Measurements from ENCODE around the gene JARID2. TPM values are rescaled to one million over a fixed set of nuclear protein-coding genes. Genes with fewer than 3 reads are reported as not detected.
A peak's percentile ranks its signal among the peaks of the same experiment; 100 is the strongest.

JARID2 gene
- total and polyA plus RNA-seq, 9 of the 15 experiments (the other 6 are each of a cell fraction or from before 2014, with no cell fraction given) = 5.0 to 29.0 (median 15.6) TPM

GRCh38 chr6:15245361-15246216, at the start of gene JARID2 (continued):
- TF ChIP-seq, protein P1, sequence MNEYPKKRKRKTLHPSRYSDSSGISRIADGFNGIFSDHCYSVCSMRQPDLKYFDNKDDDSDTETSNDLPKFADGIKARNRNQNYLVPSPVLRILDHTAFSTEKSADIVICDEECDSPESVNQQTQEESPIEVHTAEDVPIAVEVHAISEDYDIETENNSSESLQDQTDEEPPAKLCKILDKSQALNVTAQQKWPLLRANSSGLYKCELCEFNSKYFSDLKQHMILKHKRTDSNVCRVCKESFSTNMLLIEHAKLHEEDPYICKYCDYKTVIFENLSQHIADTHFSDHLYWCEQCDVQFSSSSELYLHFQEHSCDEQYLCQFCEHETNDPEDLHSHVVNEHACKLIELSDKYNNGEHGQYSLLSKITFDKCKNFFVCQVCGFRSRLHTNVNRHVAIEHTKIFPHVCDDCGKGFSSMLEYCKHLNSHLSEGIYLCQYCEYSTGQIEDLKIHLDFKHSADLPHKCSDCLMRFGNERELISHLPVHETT (CRISPR knock-in tag; conservative IDR thresholded peaks at IDR 0.05 in 1 of 2, IDR thresholded peaks at IDR 0.05 in 1 of 2) = peak in 1 of 2 experiments; percentile 46; a peak in 1 of 4 replicates
- TF ChIP-seq HDAC1 (IDR thresholded peaks at IDR 0.05) (peak in 1 of 2 experiments; percentile 75; a peak in 2 of 4 replicates), HCFC1 (IDR thresholded peaks at IDR 0.05; ENCODE audit: low read depth, low read length) (peak; percentile 97), NBN (IDR thresholded peaks at IDR 0.05; ENCODE audit: low read depth) (peak; percentile 26; the same call in 1 of the 2 replicates), SOX6 (IDR thresholded peaks at IDR 0.05) (peak; percentile 34; the same call in 1 of the 2 replicates), NCOA2 (IDR thresholded peaks at IDR 0.05; ENCODE audit: partially characterized antibody in 2 of 2) (peak in 1 of 2 experiments; percentile 100), CBFA2T3 (IDR thresholded peaks at IDR 0.05) (0 out of 2 replicates have a peak, but pooled peaks have one; percentile 6), FOXK2 (conservative IDR thresholded peaks at IDR 0.05 in 1 of 2, IDR thresholded peaks at IDR 0.05 in 1 of 2; ENCODE audit: low read depth in 2 of 2) (peak; percentile 26 to 73; a peak in 2 of 4 replicates), ZNF263 (CRISPR knock-in tag; IDR thresholded peaks at IDR 0.05; ENCODE audit: borderline replicate concordance) (peak; percentile 52; the same call in 1 of the 2 replicates), MAX (CRISPR knock-in tag; IDR thresholded peaks at IDR 0.05) (peak; percentile 49), EGR1 (conservative IDR thresholded peaks at IDR 0.05) (peak; percentile 62), NFE2L1 (tag; IDR thresholded peaks at IDR 0.05; ENCODE audit: borderline replicate concordance, low read depth) (no peak), NR2C2 (CRISPR knock-in tag; IDR thresholded peaks at IDR 0.05) (no peak), NR2C2 (tag; IDR thresholded peaks at IDR 0.05) (peak; percentile 75; the same call in 1 of the 2 replicates), CHCHD3 (CRISPR knock-in tag; IDR thresholded peaks at IDR 0.05) (peak; percentile 75; the same call in 1 of the 2 replicates), BACH1 (tag; IDR thresholded peaks at IDR 0.05) (peak; percentile 43; the same call in 1 of the 2 replicates), MTA2 (IDR thresholded peaks at IDR 0.05; ENCODE audit: low read depth) (peak; percentile 6; the same call in 1 of the 2 replicates), TRIM24 (IDR thresholded peaks at IDR 0.05) (0 out of 4 replicates have a peak, but pooled peaks of 1 of the 2 experiments have one; percentile 12), ETS2 (tag; IDR thresholded peaks at IDR 0.05; ENCODE audit: borderline replicate concordance, poor library complexity, severe bottlenecking) (no peak)
- TF ChIP-seq, protein P2, sequence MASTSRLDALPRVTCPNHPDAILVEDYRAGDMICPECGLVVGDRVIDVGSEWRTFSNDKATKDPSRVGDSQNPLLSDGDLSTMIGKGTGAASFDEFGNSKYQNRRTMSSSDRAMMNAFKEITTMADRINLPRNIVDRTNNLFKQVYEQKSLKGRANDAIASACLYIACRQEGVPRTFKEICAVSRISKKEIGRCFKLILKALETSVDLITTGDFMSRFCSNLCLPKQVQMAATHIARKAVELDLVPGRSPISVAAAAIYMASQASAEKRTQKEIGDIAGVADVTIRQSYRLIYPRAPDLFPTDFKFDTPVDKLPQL (IDR thresholded peaks at IDR 0.05; ENCODE audit: extremely low read depth, insufficient read length) = peak; percentile 54
- TF ChIP-seq, protein P3, sequence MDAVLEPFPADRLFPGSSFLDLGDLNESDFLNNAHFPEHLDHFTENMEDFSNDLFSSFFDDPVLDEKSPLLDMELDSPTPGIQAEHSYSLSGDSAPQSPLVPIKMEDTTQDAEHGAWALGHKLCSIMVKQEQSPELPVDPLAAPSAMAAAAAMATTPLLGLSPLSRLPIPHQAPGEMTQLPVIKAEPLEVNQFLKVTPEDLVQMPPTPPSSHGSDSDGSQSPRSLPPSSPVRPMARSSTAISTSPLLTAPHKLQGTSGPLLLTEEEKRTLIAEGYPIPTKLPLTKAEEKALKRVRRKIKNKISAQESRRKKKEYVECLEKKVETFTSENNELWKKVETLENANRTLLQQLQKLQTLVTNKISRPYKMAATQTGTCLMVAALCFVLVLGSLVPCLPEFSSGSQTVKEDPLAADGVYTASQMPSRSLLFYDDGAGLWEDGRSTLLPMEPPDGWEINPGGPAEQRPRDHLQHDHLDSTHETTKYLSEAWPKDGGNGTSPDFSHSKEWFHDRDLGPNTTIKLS (IDR thresholded peaks at IDR 0.05; ENCODE audit: borderline replicate concordance, low read depth) = peak; percentile 84
- TF ChIP-seq, protein P4, sequence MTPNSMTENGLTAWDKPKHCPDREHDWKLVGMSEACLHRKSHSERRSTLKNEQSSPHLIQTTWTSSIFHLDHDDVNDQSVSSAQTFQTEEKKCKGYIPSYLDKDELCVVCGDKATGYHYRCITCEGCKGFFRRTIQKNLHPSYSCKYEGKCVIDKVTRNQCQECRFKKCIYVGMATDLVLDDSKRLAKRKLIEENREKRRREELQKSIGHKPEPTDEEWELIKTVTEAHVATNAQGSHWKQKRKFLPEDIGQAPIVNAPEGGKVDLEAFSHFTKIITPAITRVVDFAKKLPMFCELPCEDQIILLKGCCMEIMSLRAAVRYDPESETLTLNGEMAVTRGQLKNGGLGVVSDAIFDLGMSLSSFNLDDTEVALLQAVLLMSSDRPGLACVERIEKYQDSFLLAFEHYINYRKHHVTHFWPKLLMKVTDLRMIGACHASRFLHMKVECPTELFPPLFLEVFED (CRISPR knock-in tag; conservative IDR thresholded peaks at IDR 0.05) = no peak; the same call in 1 of the 2 replicates

Measured in K562 (cell line).